ENCODE results near the gene RING1. TPM values are rescaled to one million over a fixed set of nuclear protein-coding genes. Genes with fewer than 3 reads are reported as not detected.

Gene RING1
- total RNA-seq, 1 experiment from 2014 or later = 48.5 TPM

GRCh38 chr6:33192105-33192646 is 16.1 kb upstream of the RING1 start, which contains the start of gene COL11A2:
TSS of gene COL11A2 (minus strand) at chr6:33192467. CDS start at chr6:33192240, 227 bp downstream.
- no peak for DNase-seq (ENCODE audit: low read depth)

- DNase-seq (ENCODE audit: low read depth) = no peak
Observed at GRCh38 chr6:33192671-33193602, 15.4 kb upstream of the RING1 start.

GRCh38 chr6:33193619-33194018 is 14.7 kb upstream of the RING1 start:
- DNase-seq (ENCODE audit: low read depth) = no peak

DNA sequence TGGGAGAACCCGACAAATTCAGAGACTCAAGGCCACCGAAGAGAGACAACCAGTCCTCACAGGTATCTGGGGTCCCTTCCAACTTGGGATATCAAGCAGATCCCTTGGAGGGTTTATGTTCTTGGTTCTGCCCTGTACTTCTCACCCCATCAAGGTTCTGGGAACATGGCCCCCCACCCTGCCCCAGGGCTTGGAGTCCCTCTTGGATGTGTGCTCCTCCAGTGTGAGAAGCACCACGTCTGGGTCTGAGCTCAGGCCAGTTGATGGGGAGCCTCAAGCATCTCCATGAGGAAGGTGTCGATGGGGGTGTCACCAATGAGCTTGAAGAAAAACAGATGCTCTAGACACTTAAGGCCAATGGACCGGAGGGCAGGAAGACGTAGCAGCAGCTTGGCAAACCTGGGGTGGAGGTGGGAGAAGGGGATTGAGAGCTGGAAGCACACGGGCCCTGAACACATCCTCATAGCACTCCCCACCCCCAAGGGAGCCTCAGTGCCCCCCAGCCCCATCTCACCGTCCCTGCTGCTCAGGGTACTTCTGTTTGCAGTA is 13.8 kb upstream of the RING1 start:
- DNase-seq (ENCODE audit: low read depth) = no peak

DNA sequence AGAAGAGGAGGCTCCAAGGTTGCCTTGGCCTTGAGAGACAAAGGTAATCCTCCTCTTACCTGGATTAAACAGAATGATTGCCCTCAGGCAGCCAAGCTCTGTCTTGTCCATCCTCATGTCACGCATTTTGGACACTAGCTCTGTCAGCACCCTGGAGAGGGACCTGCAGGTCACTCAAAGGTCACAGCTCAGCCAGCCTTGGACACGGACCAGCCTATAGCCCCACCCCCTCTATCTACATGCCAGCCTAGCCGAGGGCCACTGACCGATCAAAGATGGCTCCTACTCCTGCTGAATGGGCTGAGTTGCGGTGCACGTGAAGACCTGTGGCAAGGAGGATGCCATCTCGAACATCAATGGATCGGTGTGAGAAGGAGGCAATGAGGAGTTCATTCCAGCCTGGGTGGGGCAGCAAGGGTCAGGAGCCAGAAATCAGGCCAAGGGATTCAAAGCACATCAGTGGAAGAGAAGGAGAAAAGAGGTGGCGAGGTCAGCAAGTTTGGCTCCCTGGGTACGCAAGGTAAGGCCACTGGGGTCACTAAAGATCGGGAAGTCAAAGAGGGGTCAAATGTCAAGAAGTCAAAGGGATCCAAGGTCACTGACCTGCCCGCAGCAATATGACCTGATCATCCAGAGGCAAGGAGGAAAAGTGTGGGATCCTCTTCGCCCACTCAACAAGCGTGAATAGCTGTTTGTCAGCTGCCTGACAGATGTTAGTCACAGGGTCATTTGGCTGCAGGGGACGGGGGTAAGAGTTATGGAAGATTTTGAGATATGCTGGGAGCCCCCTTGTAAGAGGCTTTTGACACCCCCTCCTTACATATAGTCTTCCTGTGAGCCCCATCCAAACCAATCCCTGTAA is 12.8 kb upstream of the RING1 start:
- no peak for DNase-seq (ENCODE audit: low read depth)

DNA sequence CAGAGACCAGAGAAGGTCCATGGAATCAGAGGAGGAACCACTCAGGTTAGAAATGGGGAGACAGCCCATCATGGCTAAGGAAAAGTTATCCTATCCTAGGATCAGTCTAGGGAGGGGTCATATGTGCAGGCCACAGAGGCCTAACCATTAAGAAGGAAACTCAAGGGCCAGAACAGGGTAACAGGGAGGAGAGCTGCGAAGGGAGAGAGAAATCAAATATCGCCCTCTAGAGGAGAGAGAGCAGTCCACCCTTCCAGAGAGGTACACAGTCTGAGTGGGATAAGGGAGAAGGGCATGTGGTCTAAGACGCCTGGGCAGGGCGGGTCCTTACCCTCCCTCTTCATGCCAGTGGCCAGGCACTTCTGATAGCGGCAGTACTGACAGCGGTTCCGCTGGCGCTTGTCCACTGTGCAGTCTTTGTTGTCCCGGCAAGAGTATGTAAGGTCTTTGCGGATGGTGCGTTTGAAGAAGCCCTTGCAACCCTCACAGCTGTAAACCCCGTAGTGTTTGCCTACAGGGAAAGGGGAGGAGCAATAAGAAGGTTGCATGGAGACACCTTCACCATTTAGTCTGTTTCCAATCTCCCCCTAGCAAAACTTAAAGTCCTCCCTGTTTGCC is 10.8 kb upstream of the RING1 start:
- DNase-seq (ENCODE audit: low read depth) = peak; percentile 65

DNA sequence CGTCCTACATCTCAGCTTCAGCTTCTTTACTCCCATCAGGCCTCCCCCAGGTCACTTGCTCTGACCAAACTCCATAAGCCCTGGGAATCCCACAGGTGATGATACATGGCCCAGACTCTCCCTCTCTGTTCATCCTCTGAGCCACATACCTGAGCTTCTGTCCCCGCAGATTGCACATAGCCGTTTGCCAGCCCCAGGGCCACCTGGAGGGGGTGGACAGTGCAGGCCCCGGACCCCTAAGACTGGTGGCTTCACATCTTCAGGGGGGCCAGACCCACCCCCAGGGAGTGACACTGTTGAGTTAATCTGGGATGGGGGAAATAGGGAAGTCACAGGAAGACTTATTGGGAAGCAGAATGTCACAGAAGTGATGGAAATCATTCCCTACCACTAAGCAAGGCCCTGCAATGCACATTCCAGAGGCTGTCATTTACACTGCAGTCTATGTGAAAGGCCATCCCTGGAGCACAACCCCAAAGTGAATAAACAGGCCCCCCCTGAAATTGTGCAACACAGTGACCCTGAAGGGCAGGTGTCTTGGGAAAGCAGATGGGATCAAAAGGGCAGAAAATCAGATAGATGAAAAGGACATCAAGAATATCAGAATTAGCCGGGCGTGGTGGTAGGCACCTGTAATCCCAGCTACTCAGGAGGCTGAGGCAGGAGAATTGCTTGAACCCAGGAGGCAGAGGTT is 10.0 kb upstream of the RING1 start:
- no peak for DNase-seq (ENCODE audit: low read depth)

DNA sequence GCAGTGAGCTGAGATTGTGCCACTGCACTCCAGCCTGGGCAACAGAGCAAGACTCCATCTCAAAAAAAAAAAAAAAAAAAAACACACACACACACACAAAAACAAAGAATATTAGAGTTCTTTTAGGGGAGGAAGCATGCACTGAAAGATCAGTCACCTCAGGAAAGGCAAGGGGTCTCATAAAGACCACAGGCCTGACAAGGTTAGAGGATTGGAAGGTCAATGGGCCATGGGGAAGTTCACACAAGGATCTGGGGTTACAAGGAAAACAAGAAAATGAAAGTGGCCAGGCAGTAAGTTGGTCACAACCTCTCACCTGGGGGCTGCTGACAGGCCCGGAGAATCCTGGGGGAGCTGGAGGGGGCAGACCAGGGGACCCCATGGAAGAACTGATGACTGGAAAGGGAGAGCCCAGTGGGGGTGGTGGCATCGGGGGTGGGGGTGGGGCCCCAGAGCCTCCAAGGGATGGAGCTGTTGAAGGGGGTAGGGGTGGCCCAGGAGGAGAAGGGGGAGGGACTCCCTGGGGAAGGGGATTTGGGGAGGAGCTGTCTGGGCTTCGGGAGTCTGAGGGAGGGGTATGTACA is 9.4 kb upstream of the RING1 start:
- DNase-seq (ENCODE audit: low read depth) = no peak

DNA sequence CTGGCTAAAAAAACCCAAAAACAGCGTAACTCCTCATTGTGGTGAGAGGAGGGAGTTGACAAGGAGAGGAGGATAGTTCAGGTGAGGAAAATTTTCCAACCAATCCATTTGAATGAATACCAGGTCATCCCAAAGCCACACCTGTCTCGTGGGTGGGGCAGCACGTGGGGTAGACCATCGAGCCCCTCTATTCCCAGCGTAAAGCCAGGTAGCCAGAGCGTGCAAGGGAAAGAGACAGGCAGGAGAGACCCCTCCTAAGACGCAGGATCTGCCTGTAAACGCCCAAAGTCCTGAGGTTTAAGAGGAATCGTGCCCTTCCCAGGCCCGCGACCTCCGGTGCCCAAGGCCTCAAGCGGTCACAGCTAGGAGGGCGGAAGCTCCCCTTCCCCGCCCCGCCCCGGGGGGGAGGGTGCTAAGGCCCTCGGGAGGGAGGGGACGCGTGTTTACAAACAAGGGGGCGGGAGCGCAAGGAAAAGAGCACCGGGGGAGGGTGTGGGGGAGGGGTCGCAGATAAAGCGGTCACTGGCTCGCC is 8.5 kb upstream of the RING1 start:
- peak; percentile 80 for DNase-seq (ENCODE audit: low read depth)

DNA sequence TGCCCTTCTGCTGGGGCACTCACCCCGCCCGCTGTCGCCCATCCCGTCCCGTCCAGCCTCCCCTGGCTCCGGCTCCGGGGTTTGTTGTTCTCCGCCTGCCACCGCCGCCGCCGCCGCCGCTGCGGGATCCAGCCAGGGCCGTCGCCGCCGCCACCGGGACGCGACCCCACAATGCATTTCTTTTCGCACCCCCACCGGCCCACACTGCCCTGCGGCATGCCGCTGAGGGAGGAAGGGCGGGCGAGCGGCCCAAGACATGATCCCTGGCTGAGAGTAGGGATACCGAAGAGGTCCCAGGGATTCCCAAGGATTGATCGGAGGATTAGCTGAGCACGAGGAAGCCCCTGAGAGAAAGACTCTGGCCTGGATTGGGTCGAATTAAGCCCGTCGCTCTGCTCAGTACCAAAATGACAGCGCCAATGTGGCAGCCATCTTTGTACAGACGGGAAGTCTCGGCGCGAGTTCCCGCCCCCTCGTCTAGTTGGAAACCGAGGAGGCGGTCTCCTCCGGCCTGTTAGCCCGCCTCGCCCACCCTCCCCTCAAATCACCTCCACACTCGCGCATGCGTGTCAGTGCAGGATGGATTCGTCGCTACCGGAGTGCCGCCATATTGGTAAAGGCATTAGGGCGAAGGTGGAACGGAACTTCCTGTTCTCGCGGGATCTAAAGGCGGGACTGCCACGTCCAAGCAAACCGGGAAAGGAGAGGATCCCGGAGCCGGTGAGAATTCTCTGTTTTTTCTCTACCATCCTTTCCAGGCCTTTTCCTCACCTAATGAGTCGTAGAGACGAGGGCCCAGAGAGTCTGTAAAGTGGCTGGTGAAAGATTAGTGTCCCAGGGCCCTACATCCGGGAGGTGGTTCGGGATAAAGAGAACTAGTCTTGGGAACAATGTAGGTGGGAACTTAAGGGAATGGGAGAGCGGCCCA is 7.8 kb upstream of the RING1 start, which contains the start of the genes RXRB and SLC39A7:
Gene RXRB (minus strand): TSS at position 447 of the 928 bp plus-strand sequence. CDS start 189 bp downstream, at position 258.
Gene SLC39A7 (plus strand): TSS at position 649 of the 928 bp plus-strand sequence. CDS start 379 bp downstream, outside the sequence.
- DNase-seq (ENCODE audit: low read depth) = peak; percentile 100

DNA sequence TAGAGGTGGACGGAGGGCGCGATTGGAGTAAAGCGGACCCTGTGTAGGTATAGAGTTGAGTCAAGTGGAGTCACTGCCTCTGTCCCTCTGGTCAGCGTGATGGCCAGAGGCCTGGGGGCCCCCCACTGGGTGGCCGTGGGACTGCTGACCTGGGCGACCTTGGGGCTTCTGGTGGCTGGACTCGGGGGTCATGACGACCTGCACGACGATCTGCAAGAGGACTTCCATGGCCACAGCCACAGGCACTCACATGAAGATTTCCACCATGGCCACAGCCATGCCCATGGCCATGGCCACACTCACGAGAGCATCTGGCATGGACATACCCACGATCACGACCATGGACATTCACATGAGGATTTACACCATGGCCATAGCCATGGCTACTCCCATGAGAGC is 7.2 kb upstream of the RING1 start:
- no peak for DNase-seq (ENCODE audit: low read depth)

DNA sequence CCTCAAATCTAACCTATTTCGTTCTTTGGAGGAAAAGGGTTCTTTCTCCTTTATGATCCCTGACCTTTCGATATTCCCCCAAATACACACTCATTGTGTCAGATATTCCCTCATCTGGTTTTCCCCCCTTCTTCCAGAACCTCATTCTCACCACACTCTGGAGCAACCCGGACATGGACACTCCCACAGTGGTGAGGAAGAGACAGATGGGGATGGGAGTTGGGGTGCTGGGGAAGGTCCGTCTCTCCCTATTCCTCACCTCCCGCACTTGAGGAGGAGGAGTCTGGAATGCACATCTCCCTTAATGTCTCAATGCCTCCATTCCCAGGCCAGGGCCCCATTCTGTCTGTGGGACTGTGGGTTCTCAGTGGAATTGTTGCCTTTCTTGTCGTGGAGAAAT is 6.4 kb upstream of the RING1 start:
- DNase-seq (ENCODE audit: low read depth) = no peak

DNA sequence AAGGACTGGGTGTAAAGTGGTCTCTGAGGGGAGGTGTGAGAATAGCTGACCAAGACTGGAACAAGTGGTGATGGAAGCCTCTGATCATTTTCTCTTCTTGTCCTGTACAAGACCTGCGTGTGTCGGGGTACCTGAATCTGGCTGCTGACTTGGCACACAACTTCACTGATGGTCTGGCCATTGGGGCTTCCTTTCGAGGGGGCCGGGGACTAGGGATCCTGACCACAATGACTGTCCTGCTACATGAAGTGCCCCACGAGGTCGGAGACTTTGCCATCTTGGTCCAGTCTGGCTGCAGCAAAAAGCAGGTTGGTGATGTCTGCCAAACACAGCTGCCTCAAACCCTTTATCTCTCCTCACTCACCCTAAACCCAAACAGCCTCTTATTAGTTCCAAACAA is 5.5 kb upstream of the RING1 start:
- DNase-seq (ENCODE audit: low read depth) = no peak

DNA sequence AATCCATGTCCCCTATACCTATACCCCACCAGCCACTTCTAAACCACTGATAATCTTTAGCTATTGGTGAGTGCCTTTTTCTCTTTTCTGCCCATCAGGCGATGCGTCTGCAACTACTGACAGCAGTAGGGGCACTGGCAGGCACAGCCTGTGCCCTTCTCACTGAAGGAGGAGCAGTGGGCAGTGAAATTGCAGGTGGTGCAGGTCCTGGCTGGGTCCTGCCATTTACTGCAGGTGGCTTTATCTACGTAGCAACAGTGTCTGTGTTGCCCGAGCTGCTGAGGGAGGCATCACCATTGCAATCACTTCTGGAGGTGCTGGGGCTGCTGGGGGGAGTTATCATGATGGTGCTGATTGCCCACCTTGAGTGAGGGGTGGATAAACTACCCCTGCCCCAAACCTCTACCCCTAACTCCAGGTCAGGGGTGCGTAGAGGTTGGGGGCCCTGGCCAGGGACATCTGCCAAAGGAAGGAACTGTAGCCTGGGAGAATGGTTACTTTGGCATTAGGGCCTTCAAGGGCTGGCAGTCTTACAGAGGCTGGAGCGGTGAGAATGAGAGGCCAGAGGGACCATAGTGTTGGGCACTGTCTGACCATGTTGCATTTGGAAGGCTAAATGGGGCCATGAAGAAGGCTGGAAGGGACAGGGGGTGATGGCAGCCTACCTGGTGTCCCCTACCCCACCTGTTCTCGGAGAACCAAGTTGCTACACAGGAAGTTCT is 4.7 kb upstream of the RING1 start:
- DNase-seq (ENCODE audit: low read depth) = no peak

- DNase-seq (ENCODE audit: low read depth) = no peak
Observed at GRCh38 chr6:33204165-33204414, 4.2 kb upstream of the RING1 start.

DNA sequence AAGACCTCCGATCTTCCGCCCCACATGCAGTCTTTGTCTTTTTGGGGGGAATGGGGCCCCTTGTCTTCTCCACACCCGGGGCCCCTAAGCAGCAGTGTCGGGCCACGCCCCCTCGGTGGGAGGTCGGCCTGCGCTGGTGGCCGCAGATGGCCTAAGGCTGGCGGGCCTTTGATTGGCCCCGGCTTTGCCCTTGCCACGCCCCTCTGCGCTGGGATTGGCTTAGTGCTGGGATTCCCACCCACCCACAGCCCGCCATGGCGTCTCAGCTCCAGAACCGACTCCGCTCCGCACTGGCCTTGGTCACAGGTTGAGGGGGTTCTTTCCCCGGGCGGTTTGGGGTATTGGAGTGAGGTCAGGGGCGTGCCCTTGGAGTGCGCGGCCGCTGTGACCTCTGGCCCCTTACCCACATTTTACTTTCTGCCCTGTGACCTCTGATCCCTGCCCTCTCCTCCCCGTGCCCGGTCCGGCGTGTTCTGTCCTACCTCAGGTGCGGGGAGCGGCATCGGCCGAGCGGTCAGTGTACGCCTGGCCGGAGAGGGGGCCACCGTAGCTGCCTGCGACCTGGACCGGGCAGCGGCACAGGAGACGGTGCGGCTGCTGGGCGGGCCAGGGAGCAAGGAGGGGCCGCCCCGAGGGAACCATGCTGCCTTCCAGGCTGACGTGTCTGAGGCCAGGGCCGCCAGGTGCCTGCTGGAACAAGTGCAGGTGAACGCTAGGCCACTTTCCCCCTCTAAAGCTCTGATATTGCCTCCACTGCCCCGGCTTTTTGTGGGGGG is 3.7 kb upstream of the RING1 start, which contains the start of gene HSD17B8:
Gene HSD17B8 (plus strand): TSS at position 241 of the 776 bp plus-strand sequence. CDS start 14 bp downstream, at position 255.
- no peak for DNase-seq (ENCODE audit: low read depth)

- peak; percentile 99 for DNase-seq (ENCODE audit: low read depth)
Observed at GRCh38 chr6:33205191-33206026, 2.9 kb upstream of the RING1 start.
